ENCODE results near the gene SLC8A1. TPM values are rescaled to one million over a fixed set of nuclear protein-coding genes. Genes with fewer than 3 reads are reported as not detected.

The SLC8A1 gene
- total RNA-seq, 1 donor from 2014 or later = 9.6 TPM

DNA sequence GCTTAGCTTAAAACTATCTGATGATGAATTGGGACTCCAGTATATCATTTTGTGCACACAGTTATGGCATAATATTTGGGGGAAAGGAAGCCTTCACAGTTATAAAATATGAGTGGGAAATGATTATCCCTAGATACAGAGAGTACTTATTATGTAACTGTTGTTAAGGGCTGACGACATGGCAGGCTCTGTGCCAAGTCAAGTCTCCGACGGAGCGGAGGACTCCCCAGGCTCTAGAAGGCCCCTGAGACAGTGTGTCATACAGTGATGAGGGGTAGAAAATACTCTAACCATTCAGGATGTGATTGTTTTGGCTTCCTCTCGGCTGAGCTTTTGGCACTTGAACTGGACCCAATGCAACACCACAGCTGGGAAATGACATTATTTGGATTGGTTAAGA is 211.8 kb downstream of the SLC8A1 start:
- Mint-ChIP-seq H3K4me1 (peaks cover 32% of the 10 kb centered on the region), H3K27me3 (ENCODE audit: insufficient read depth, low read depth) (peaks cover 5% of the 10 kb centered on the region), H3K9me3 (peaks cover 2% of the 10 kb centered on the region), H3K27ac (no peak overlapping the region), H3K36me3 (peaks cover 2% of the 10 kb centered on the region), H3K4me3 (no peak overlapping the region)
- H2AFZ ChIP-seq (replicated peaks) = no peak overlapping the region
- H3K9me3 ChIP-seq (ENCODE audit: low read depth) = no peaks in the 10 kb centered on the region
- H3K79me2 ChIP-seq (ENCODE audit: low read depth) = no peaks in the 10 kb centered on the region
- peaks cover 13% of the 10 kb centered on the region for H3K4me1 ChIP-seq
- no peak overlapping the region for H3K27ac ChIP-seq
- DNase-seq (ENCODE audit: low spot score) = no peak
- H4K20me1 ChIP-seq (ENCODE audit: low read depth) = no peaks in the 10 kb centered on the region
- no peak overlapping the region for H3K4me3 ChIP-seq
- no peaks in the 10 kb centered on the region for H3K27me3 ChIP-seq
- no peak overlapping the region for H3K4me2 ChIP-seq
- H3K9ac ChIP-seq = no peak overlapping the region
- TF ChIP-seq EZH2phosphoT487 (IDR thresholded peaks at IDR 0.05) (no peak), EZH2 (IDR thresholded peaks at IDR 0.05) (no peak)
- TF ChIP-seq, protein P1, sequence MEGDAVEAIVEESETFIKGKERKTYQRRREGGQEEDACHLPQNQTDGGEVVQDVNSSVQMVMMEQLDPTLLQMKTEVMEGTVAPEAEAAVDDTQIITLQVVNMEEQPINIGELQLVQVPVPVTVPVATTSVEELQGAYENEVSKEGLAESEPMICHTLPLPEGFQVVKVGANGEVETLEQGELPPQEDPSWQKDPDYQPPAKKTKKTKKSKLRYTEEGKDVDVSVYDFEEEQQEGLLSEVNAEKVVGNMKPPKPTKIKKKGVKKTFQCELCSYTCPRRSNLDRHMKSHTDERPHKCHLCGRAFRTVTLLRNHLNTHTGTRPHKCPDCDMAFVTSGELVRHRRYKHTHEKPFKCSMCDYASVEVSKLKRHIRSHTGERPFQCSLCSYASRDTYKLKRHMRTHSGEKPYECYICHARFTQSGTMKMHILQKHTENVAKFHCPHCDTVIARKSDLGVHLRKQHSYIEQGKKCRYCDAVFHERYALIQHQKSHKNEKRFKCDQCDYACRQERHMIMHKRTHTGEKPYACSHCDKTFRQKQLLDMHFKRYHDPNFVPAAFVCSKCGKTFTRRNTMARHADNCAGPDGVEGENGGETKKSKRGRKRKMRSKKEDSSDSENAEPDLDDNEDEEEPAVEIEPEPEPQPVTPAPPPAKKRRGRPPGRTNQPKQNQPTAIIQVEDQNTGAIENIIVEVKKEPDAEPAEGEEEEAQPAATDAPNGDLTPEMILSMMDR (IDR thresholded peaks at IDR 0.05) = no peak
- no peaks in the 10 kb centered on the region for H3K36me3 ChIP-seq
- H3F3A ChIP-seq (ENCODE audit: low read depth) = no peaks in the 10 kb centered on the region

DNA sequence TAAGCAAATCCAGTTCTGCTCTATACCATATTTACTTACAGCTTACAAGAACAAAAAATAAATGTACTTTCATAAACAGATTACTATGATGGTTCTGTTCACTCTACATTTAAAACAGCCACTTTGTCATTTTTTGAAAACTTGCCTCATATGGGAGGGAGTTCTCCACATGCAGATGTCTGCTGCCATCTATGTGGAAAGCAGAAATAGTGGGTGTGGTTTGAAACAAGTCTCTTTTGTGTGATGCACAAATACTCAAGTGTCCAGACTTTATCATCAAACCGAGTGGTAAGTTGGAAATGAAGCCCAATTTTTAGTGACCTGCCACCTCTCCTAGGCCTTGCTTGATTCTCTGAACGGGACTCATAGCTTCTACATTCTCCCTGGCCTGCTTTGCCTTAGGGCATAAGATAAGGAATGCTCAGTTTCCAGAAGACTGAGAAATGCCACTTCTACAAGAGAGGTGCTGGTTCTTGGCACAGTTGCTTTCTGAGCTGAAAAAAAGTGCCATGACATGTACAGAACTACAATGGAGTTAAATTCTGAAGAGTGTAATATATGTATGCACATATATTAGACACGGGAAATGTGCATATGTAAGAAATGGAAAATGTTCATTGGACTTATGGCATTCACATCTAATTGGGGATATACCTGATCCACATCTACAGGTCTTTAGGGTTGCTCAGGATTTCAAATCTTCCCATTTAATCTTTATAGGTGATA is 221.0 kb downstream of the SLC8A1 start:
- no peaks in the 10 kb centered on the region for H3K27me3 Mint-ChIP-seq (ENCODE audit: insufficient read depth, low read depth)
- H3K4me3 Mint-ChIP-seq = no peak overlapping the region
- H3K9me3 ChIP-seq (ENCODE audit: low read depth) = no peaks in the 10 kb centered on the region
- TF ChIP-seq, protein P1 (IDR thresholded peaks at IDR 0.05) = no peak
- no peak for TF ChIP-seq EZH2 (IDR thresholded peaks at IDR 0.05)
- TF ChIP-seq EZH2phosphoT487 (IDR thresholded peaks at IDR 0.05) = no peak
- no peak overlapping the region for H3K27ac Mint-ChIP-seq
- no peaks in the 10 kb centered on the region for H3K27me3 ChIP-seq
- H3K27ac ChIP-seq = no peak overlapping the region
- H3K36me3 ChIP-seq = no peaks in the 10 kb centered on the region
- peaks cover 2% of the 10 kb centered on the region for H3K9me3 Mint-ChIP-seq
- peaks cover 3% of the 10 kb centered on the region for H3K4me1 Mint-ChIP-seq
- H2AFZ ChIP-seq (replicated peaks) = no peak overlapping the region
- no peak for DNase-seq (ENCODE audit: low spot score)
- H3F3A ChIP-seq (ENCODE audit: low read depth) = no peaks in the 10 kb centered on the region
- no peak overlapping the region for H3K9ac ChIP-seq
- no peak overlapping the region for H3K4me2 ChIP-seq
- no peaks in the 10 kb centered on the region for H4K20me1 ChIP-seq (ENCODE audit: low read depth)
- no peaks in the 10 kb centered on the region for H3K36me3 Mint-ChIP-seq
- H3K4me3 ChIP-seq = no peak overlapping the region
- no peaks in the 10 kb centered on the region for H3K79me2 ChIP-seq (ENCODE audit: low read depth)
- H3K4me1 ChIP-seq = peaks cover 2% of the 10 kb centered on the region

DNA sequence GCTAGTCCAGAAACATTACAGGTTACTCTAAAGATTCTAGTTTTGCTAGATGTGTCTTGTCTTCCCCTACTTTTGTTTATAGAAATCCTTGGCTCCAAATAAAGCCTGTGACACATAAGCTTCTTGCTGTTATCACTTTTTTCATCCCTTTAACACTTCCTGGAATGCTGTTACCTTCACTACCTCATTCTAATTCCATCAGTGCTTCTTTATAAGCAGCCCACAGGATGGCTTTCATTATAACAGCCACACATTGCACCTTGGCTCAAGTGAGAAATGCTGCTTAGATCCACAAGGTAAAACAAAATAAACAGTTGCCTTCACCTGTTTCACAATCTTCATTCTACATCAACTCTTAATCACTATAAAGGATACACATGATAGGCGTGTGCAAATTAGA is 221.7 kb downstream of the SLC8A1 start:
- TF ChIP-seq EZH2 (IDR thresholded peaks at IDR 0.05) (no peak), EZH2phosphoT487 (IDR thresholded peaks at IDR 0.05) (no peak)
- TF ChIP-seq, protein P1 (IDR thresholded peaks at IDR 0.05) = no peak
- Mint-ChIP-seq H3K9me3 (peaks cover 2% of the 10 kb centered on the region), H3K27me3 (ENCODE audit: insufficient read depth, low read depth) (no peaks in the 10 kb centered on the region), H3K4me3 (no peak overlapping the region), H3K27ac (no peak overlapping the region), H3K36me3 (no peaks in the 10 kb centered on the region), H3K4me1 (peaks cover 3% of the 10 kb centered on the region)
- no peak overlapping the region for H3K4me3 ChIP-seq
- no peaks in the 10 kb centered on the region for H4K20me1 ChIP-seq (ENCODE audit: low read depth)
- no peaks in the 10 kb centered on the region for H3K79me2 ChIP-seq (ENCODE audit: low read depth)
- H3K9ac ChIP-seq = no peak overlapping the region
- H3K27ac ChIP-seq = no peak overlapping the region
- H3K9me3 ChIP-seq (ENCODE audit: low read depth) = no peaks in the 10 kb centered on the region
- no peak overlapping the region for H3K4me2 ChIP-seq
- H3K4me1 ChIP-seq = peaks cover 9% of the 10 kb centered on the region
- no peaks in the 10 kb centered on the region for H3K27me3 ChIP-seq
- DNase-seq (ENCODE audit: low spot score) = no peak
- no peaks in the 10 kb centered on the region for H3K36me3 ChIP-seq
- no peak overlapping the region for H2AFZ ChIP-seq (replicated peaks)
- no peaks in the 10 kb centered on the region for H3F3A ChIP-seq (ENCODE audit: low read depth)

Measured in neural progenitor cell (in vitro differentiated cells).